Neural progenitor cell (in vitro differentiated cells): Measurements from ENCODE around the gene AUTS2.

Experiments
- EZH2 ChIP-seq: fragments of 200-600 bp; sonication (generic); IDR thresholded peaks from 2 replicates; pipeline ENCODE4 v1.6.1; 2017; ENCODE audit warnings: antibody characterized with exemption, mild to moderate bottlenecking, moderate library complexity
- EZH2phosphoT487 ChIP-seq: fragments of 200-600 bp; sonication (generic); IDR thresholded peaks from 2 replicates; pipeline ENCODE4 v1.6.1; 2017; ENCODE audit warnings: antibody characterized with exemption
- TF ChIP-seq, protein P1 (sequence below): fragments of 200-600 bp; sonication (generic); IDR thresholded peaks from 2 replicates; pipeline ENCODE4 v1.5.1; 2017; ENCODE audit warnings: antibody characterized with exemption, mild to moderate bottlenecking

DNA sequence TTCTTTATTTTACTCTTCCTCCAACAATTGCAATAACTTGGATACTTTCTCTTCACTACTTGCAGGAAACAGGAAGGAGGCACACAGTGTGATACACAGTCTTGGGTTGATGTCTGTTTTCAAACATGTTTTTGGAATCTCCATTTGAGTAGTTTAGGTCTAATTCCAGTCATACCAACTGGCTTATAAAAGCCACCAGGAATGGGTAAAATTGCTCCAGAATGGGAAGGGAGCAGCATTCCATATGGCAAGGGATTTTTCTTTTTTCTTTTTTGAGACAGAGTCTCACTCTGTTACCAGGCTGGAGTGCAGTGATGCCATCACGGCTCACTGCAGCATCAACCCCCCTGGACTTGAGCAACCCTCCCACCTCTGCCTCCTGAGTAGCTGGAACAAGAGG lies 988.5 kb downstream of the AUTS2 start:
- no peak for TF ChIP-seq EZH2phosphoT487
- TF ChIP-seq, protein P1, sequence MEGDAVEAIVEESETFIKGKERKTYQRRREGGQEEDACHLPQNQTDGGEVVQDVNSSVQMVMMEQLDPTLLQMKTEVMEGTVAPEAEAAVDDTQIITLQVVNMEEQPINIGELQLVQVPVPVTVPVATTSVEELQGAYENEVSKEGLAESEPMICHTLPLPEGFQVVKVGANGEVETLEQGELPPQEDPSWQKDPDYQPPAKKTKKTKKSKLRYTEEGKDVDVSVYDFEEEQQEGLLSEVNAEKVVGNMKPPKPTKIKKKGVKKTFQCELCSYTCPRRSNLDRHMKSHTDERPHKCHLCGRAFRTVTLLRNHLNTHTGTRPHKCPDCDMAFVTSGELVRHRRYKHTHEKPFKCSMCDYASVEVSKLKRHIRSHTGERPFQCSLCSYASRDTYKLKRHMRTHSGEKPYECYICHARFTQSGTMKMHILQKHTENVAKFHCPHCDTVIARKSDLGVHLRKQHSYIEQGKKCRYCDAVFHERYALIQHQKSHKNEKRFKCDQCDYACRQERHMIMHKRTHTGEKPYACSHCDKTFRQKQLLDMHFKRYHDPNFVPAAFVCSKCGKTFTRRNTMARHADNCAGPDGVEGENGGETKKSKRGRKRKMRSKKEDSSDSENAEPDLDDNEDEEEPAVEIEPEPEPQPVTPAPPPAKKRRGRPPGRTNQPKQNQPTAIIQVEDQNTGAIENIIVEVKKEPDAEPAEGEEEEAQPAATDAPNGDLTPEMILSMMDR = no peak
- TF ChIP-seq EZH2 = no peak
